CD4-positive, alpha-beta T cell (primary cell): Measurements from ENCODE around the gene VAMP8. TPM values are rescaled to one million over a fixed set of nuclear protein-coding genes. Genes with fewer than 3 reads are reported as not detected.

Experiments
- ATAC-seq: fragments of 200-7000 bp; cut with Tn5 transposase; one replicate; pipeline ENCODE4 v1.10.0; 2022; ENCODE audit warnings: mild to moderate bottlenecking; ENCODE audit not compliant: poor library complexity
- CTCF ChIA-PET: fragments of 350-600 bp; sonication (Branson Sonifier 250); formaldehyde crosslinking; loops from one replicate; lab custom pipeline; 2021; ENCODE audit warnings: antibody characterized with exemption, inconsistent platforms; lab: Charles Lee
- POLR2A ChIA-PET: fragments of 350-600 bp; sonication (Branson Sonifier 250); formaldehyde crosslinking; loops from one replicate; lab custom pipeline; 2021; ENCODE audit warnings: antibody characterized with exemption, inconsistent platforms; lab: Charles Lee
- DNase-seq, 14 experiments: peaks; one replicate each; pipeline ENCODE4 v3.0.0-alpha.2; 2013 to 2020; ENCODE audit warnings: mixed read lengths in 2 of 14
- H3K27ac ChIP-seq, 2 donors: one replicate each; pipeline versions ENCODE4 v1.5.1 to v1.7.0; 2013; ENCODE audit warnings: low read length in 2 of 2, low read depth in 1 of 2, mild to moderate bottlenecking in 1 of 2
- H3K27me3 ChIP-seq, 2 experiments: 1 replicate in 1 of 2; 2 replicates in 1 of 2; pipeline versions ENCODE4 v1.6.1 to v1.7.0; 2013; ENCODE audit warnings: low read length in 2 of 2, control low read depth in 1 of 2, mild to moderate bottlenecking in 1 of 2, moderate library complexity in 1 of 2; ENCODE audit not compliant: insufficient read depth in 2 of 2, control insufficient read depth in 1 of 2
- H3K36me3 ChIP-seq: one replicate; pipeline ENCODE4 v1.6.1; 2013; ENCODE audit warnings: low read length, control low read depth; ENCODE audit not compliant: insufficient read depth
- H3K4me1 ChIP-seq: one replicate; pipeline ENCODE4 v1.6.1; 2013; ENCODE audit warnings: low read length, control low read depth; ENCODE audit not compliant: insufficient read depth
- H3K4me3 ChIP-seq: one replicate; pipeline ENCODE4 v1.5.1; 2013; ENCODE audit warnings: mild to moderate bottlenecking, low read length, moderate library complexity
- H3K9me3 ChIP-seq, 2 experiments: 1 replicate in 1 of 2; 2 replicates in 1 of 2; pipeline versions ENCODE4 v1.6.1 to v1.7.0; 2013; ENCODE audit warnings: low read length in 2 of 2, mild to moderate bottlenecking in 2 of 2, control low read depth in 1 of 2, moderate library complexity in 1 of 2; ENCODE audit not compliant: control insufficient read depth in 1 of 2, insufficient read depth in 1 of 2
- H3K27ac Mint-ChIP-seq: one replicate; pipeline ENCODE4 v1.8.0; 2020; ENCODE audit warnings: mixed read lengths
- H3K27me3 Mint-ChIP-seq: one replicate; pipeline ENCODE4 v1.8.0; 2021; ENCODE audit warnings: mixed read lengths
- H3K36me3 Mint-ChIP-seq: one replicate; pipeline ENCODE4 v1.8.0; 2021; ENCODE audit warnings: low read depth, mixed read lengths
- H3K4me1 Mint-ChIP-seq: one replicate; pipeline ENCODE4 v1.8.0; 2021; ENCODE audit warnings: low read depth, mixed read lengths
- H3K4me3 Mint-ChIP-seq: one replicate; pipeline ENCODE4 v1.8.0; 2020; ENCODE audit warnings: mild to moderate bottlenecking, mixed read lengths
- H3K9me3 Mint-ChIP-seq: one replicate; pipeline ENCODE4 v1.8.0; 2020; ENCODE audit warnings: mixed read lengths
- CTCF ChIP-seq: fragments of 200-600 bp; IDR thresholded peaks from one replicate; pipeline ENCODE4 v1.8.0; 2022; ENCODE audit warnings: antibody characterized with exemption, mild to moderate bottlenecking
- intact Hi-C, 2 experiments: fragments of 100-400 bp; cut with DNase I in 1 of 2; cut with micrococcal nuclease in 1 of 2; formaldehyde crosslinking; loops; one replicate each; pipeline versions ENCODE4 v1.15.1 to v1.9.0; 2023 to 2025; cut with DNase I, micrococcal nuclease
- total RNA-seq, 174 experiments: library from RNA in 2 of 174; stranded (reverse) in 2 of 174; gene quantifications; one replicate each; pipeline ENCODE4 v1.2.3 and lab custom pipeline; 2021 to 2026

VAMP8 gene
- total RNA-seq, 2 experiments from 2014 or later = 32.3 to 37.3 TPM

GRCh38 chr2:85547089-85547858 lies 30.1 kb upstream of the VAMP8 start:
- H3K9me3 ChIP-seq = no peaks in the 10 kb centered on the region
- H3K4me1 ChIP-seq = peaks cover 4% of the 10 kb centered on the region
- Mint-ChIP-seq H3K36me3 (peaks cover 81% of the 10 kb centered on the region), H3K27ac (peak overlapping the region; percentile 4), H3K27me3 (no peaks in the 10 kb centered on the region), H3K9me3 (no peaks in the 10 kb centered on the region), H3K4me3 (no peak overlapping the region), H3K4me1 (peaks cover 16% of the 10 kb centered on the region)
- peaks cover 60% of the 10 kb centered on the region for H3K36me3 ChIP-seq
- DNase-seq (no peak), ATAC-seq (no peak)
- no peak for TF ChIP-seq CTCF
- H3K27ac ChIP-seq = no peak overlapping the region
- POLR2A ChIA-PET = interaction anchor here (0.8 to 5.0 kb wide), 3 partner anchors 8 to 142 kb away, joined by 3 to 38 read pairs (median 3); partner anchors contain the start of gene MAT2A
- CTCF ChIA-PET = no interaction called here
- intact Hi-C loops = no loop called here
- H3K27me3 ChIP-seq = no peaks in the 10 kb centered on the region
- no peak overlapping the region for H3K4me3 ChIP-seq

GRCh38 chr2:85547859-85548607 lies 29.4 kb upstream of the VAMP8 start:
- H3K36me3 Mint-ChIP-seq = peaks cover 81% of the 10 kb centered on the region
- H3K9me3 Mint-ChIP-seq = no peaks in the 10 kb centered on the region
- H3K4me3 Mint-ChIP-seq = no peak overlapping the region
- intact Hi-C loops = no loop called here
- H3K9me3 ChIP-seq = no peaks in the 10 kb centered on the region
- no peak for ATAC-seq
- no peak overlapping the region for H3K27ac Mint-ChIP-seq
- peaks cover 60% of the 10 kb centered on the region for H3K36me3 ChIP-seq
- ChIA-PET POLR2A (interaction anchor here (0.9 to 5.0 kb wide), 4 partner anchors 9 to 143 kb away, joined by 3 to 38 read pairs (median 6); partner anchors contain the start of genes GGCX and MAT2A), CTCF (interaction anchor here (1.4 kb wide), 1 partner anchor 127 kb away, joined by 4 read pairs; no protein-coding TSS in a partner anchor)
- H3K27me3 ChIP-seq = no peaks in the 10 kb centered on the region
- no peak for DNase-seq
- peaks cover 10% of the 10 kb centered on the region for H3K4me1 Mint-ChIP-seq
- peaks cover 4% of the 10 kb centered on the region for H3K4me1 ChIP-seq
- H3K27me3 Mint-ChIP-seq = no peaks in the 10 kb centered on the region
- H3K4me3 ChIP-seq = no peak overlapping the region
- no peak for TF ChIP-seq CTCF
- H3K27ac ChIP-seq = no peak overlapping the region

- Histone ChIP-seq H3K4me1 (peaks cover 4% of the 10 kb centered on the region), H3K27ac (no peak overlapping the region), H3K4me3 (no peak overlapping the region), H3K36me3 (peaks cover 60% of the 10 kb centered on the region), H3K9me3 (no peaks in the 10 kb centered on the region), H3K27me3 (no peaks in the 10 kb centered on the region)
- peaks cover 79% of the 10 kb centered on the region for H3K36me3 Mint-ChIP-seq
- ATAC-seq = no peak
- CTCF ChIA-PET = interaction anchor here (0.6 to 4.2 kb wide), 3 partner anchors 7 to 128 kb away, joined by 3 to 42 read pairs (median 4); partner anchors contain the start of gene MAT2A
- DNase-seq = no peak
- TF ChIP-seq CTCF = no peak
- H3K27ac Mint-ChIP-seq = no peak overlapping the region
- no peaks in the 10 kb centered on the region for H3K27me3 Mint-ChIP-seq
- no peaks in the 10 kb centered on the region for H3K9me3 Mint-ChIP-seq
- peaks cover 7% of the 10 kb centered on the region for H3K4me1 Mint-ChIP-seq
- POLR2A ChIA-PET = interaction anchor here (0.7 to 5.0 kb wide), 5 partner anchors 10 to 143 kb away, joined by 3 to 38 read pairs (median 4); partner anchors contain the start of genes GGCX and MAT2A
- H3K4me3 Mint-ChIP-seq = no peak overlapping the region
- intact Hi-C loops = no loop called here
These were observed 28.8 kb upstream of the VAMP8 start for GRCh38 chr2:85548608-85548900.
